GM12873 (cell line): ENCODE data around the gene NAPG.

Experiments
- CTCF ChIP-seq: IDR thresholded peaks from 2 replicates; pipeline ENCODE4 v1.5.1; 2012; ENCODE audit warnings: low read depth, mild to moderate bottlenecking, moderate library complexity, low read length, control low read depth; ENCODE audit not compliant: insufficient read depth; ENCODE audit errors: missing control alignments

NAPG gene

GRCh38 chr18:10525697-10526560, at the start of gene NAPG:
Gene NAPG (plus strand): TSS chr18:10526027. CDS start chr18:10526103, 76 bp downstream.
- no peak for TF ChIP-seq CTCF

- TF ChIP-seq CTCF, result no peak
Observed at GRCh38 chr18:10476338-10476791, 49.5 kb upstream of the NAPG start.

- TF ChIP-seq CTCF, result no peak
Observed at GRCh38 chr18:10477121-10477862, 48.5 kb upstream of the NAPG start.

GRCh38 chr18:10477863-10478260, 48.0 kb upstream of the NAPG start:
- TF ChIP-seq CTCF, result no peak

GRCh38 chr18:10481831-10482230, 44.0 kb upstream of the NAPG start:
- TF ChIP-seq CTCF, result no peak

- TF ChIP-seq CTCF, result peak; percentile 34
Observed at GRCh38 chr18:10482363-10482984, 43.4 kb upstream of the NAPG start.
